Inflammatory macrophage treated with lipopolysaccharide for 4 hours (primary cell): ENCODE data around the gene DIDO1.

Experiments
- DNase-seq: peaks from one replicate; pipeline ENCODE4 v3.0.0-alpha.2; 2020

Gene DIDO1

DNA sequence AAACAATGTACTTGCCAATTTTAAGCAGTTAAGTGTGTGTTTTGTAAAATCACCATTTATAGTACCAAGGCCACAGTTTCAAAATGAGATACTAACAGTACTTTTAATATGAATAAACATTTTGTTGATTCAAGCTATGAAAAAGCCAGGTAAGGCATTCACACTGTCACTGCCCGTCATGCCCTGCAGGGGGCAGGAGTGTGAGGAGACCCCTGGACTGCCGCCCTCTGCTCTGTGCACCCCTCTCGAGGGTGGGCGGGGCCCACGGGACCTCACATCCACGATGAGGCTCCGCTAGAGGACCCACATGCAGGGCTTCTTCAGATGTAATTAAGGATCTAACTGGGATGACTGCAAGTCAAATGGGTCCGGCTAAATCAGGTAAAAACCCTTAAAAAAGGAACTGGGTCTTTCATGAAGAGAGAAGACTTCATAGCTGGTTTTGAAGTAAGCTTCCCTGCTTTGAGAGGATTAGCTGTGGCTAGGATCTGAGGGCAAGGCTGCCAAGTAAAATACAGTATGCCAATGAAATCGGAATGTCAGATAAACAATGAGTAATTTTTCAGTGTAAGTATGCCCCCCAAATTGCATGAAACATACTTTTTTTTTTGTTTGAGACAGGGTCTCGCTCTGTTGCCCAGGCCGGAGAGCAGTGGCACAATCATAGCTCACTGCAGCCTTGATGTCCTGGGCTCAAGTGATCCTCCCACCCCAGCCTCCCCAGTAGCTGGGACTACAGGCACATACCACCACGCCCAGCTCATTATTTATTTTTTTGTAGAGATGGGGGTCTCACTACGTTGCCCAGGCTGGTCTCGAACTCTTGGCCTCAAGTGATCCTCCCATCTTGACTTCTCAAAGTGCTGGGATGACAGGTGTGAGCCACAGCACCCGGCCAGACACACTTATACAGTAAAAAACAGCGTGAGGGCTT is 18.7 kb downstream of the DIDO1 start:
- DNase-seq = no peak

GRCh38 chr20:62906647-62907375 is 19.5 kb downstream of the DIDO1 start:
- DNase-seq = no peak

DNA sequence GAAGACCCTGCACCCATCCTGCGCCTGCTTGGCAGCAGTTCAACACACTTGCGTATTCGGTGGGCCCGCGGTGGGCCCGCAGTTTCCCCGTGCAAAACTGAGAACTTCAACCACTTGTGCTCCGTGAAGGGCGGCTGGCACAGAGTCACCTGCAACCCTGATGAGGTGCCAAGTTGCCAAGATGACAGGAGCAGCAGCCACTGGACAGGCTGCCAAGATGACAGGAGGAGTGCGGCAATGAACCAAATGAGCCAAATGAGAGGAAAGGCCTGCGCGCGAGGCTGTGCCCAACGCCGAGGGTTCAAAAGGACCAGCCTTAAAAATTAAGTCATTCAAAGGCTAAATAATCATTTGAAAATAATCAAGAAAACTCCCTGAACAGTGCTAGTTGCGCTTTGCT is 20.1 kb downstream of the DIDO1 start:
- no peak for DNase-seq

DNA sequence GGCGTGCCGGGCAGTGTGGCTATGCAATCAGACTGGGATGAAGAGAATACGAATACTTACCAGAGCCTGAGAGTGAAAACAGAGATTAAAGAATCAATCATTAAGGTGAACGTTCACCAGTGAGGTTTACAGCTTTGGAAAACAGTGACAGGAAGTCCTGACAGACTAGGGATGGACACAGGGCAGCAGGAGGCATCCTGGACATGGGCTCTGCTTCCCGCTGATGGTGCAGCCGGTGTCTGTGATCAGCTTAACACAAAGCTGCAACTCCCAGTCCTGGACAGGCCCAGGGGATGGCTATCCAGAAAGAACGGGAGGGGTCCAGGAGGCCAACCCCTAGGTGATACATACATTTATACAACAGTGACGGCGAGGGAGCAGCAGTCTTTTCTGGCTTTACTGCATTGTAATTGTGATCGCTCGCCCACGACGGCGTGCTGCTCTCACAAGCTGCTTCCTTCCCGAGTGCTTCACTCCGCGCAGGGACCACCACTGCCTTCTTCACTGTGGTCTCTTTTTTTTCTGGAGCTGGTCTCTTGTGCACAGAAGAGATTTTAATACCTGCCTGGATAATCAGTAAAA is 20.7 kb downstream of the DIDO1 start:
- DNase-seq = no peak

- no peak for DNase-seq
Observed at GRCh38 chr20:62902926-62903615, 23.2 kb downstream of the DIDO1 start.

DNA sequence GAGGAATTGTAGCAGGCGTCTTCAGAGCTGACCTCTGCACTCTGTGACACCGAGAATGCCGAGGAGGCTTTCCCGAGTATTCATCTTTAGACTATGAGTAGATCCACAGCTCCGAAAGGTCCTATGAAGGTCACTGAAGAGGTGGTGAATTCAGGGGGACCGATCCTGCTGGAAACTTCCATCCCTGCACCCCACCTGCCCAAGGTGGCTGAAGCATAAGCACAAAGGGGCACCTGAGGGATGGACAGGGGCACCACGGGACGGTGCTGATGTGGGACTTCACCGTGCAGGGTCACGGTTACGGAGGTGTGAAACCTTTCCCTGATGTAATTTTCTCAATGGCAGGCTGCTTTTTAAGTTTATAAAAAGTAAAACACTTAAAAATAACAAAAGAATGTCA is 24.4 kb downstream of the DIDO1 start:
- no peak for DNase-seq

DNA sequence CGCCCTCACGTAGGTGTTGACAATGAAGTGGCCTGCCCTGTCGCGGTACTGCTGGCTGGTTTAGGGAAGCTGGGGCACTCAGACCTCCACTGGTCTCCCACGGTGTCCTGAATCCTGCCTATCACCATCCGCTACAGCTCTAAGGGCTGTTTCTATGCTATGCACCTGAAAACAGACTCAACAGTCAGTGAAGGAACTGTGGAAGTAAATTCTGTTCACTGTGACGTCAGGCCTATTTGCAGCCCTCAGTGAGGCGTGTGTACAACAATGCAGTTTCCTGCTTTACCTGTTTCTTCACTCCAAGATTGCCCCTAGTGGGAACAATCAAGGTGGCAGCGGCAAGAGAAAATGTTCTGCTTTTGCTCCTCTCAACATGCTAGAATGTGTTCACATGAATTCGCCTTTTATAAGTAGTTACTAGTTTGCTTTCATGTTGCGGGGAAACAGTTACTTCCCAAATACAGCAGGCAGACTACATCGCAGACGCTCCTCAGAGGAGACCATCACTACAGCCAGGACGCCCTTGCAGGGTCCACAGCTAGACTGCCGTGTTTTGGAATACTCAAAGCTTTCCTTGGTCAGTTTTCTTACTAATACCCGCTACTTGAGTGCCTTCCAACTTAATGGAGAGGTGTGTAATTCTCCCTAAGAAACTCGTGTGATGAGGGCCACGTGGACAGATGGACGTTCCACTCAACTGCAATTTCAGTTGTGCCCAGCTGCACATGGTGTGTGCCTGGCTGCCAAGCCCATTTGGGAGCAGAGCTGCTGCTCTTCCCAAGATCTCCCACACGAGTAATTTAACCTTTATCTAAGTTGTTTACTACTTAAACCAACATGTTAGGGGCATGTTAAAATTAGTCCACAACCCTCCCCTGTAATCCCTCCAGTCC is 25.4 kb downstream of the DIDO1 start:
- DNase-seq = no peak

GRCh38 chr20:62900052-62900691 is 26.1 kb downstream of the DIDO1 start:
- peak; percentile 55 for DNase-seq

DNA sequence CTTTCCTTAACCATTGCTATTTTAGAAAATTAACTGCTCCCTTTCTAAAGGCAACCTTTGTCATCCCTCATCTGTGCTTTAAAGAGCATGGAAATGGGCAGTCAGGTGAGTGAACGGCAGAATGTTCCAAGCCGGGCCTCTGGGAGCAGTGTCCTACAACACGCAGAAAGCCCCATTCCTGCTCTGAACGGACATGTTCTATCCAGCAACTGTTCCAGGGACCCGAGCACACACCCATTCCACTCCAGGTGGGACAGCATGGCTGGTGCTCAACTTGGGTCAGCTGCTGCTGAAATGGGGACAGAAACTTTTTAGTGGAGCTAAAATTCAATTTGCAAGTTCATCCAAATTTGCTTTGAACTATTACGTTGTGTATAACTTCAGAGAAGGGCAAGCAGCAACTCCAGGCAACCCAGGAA is 26.7 kb downstream of the DIDO1 start:
- DNase-seq = no peak

GRCh38 chr20:62898970-62899632 is 27.2 kb downstream of the DIDO1 start:
- DNase-seq = no peak

DNA sequence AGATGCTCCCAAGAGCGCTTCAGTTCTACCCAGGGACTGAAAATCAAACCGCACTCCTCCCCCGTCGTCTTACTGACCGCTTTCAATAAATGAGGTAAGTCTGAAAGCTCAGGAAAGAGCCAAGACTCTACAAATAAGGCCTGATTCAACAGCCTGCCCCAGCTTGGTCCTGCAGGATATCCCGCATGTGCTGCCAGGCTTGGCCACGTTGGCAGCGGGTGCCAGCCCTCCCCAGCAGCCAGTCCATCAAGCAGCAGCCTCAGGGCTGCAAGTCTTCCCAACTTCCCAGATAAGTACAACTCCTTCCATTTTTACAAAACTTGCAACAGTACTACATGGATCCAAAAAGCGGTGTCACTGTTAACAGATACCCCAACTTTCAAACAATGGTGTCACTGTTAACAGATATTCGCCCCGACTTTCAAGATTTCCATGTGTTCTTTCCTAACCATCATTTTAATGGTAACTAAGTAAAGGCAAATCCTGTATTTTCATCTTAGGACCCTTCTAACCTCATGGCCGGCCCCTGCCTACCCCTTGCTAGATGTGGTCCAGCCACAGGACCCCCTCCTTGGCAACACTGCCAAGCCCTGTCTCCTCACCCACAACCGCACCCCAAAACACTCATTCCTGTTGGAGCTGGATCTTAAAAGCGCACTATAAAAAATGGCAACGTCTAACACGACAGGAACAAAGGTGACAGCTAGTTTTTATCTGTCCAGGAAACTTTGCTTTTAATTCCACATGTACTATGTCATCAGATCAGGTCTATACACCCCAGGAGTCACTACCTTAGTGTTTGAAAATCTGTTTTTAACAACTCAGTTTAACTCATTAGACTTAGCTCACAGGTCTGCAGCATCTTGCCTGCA is 28.0 kb downstream of the DIDO1 start:
- DNase-seq = no peak

DNA sequence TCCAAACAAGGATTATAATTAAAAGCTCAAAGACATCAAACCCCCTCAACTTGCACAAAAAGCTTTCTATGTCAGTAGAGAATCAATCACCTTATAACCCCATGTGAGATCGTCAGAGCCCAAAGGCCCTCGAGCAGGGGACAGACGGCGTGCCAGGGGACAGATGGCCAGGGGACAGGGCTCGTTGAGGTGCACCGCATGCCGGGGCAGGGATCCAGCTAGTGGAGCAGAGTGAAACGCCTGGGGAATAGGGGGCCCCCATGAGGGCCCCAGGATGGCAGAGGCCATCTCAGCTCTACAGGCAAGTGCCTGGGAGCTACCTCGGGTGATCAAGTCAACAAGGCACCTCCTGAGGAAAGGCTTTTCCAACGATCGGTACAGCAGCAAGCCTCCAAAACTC is 28.6 kb downstream of the DIDO1 start:
- no peak for DNase-seq

DNA sequence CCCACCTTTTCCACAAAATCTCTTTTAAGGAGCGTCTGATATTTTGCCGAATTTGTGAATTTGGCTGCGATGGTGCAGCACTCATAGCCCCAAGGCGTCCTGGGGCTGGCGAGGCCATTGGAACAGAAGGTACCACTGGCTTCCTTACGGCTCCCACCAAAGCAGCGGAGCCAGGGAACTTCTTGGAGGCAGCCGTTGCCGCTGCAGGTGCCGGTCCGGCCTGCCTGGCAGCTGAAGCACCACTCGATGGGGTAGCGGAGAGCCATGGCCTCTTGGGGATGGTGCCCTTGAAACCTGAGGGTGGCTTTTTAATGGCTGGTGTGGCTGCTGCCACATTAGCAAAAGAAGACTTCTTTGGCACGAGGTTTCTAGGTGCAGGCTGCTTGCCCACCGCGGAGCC is 29.8 kb downstream of the DIDO1 start:
- no peak for DNase-seq

GRCh38 chr20:62895539-62895938 is 30.8 kb downstream of the DIDO1 start:
- DNase-seq = no peak

DNA sequence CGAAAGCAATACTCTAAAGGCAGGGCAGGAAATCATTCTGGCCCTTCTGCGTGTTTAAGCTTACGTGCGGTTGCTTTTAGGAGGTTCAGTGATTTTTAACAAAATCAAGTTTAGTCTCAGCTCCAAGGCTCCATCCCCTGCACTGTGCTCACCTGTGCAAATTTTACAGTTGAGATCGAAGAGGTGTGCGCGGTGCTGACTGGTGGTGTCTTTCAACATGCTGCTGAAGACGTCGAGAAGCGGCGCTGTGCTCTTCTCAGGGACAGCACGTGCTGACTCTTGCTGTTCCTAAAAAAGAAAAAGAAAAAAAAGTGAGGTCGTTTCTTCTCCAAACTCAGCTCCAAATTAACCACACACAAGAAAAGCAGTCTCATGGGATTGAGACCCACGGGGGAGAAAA is 32.0 kb downstream of the DIDO1 start:
- DNase-seq = no peak

DNA sequence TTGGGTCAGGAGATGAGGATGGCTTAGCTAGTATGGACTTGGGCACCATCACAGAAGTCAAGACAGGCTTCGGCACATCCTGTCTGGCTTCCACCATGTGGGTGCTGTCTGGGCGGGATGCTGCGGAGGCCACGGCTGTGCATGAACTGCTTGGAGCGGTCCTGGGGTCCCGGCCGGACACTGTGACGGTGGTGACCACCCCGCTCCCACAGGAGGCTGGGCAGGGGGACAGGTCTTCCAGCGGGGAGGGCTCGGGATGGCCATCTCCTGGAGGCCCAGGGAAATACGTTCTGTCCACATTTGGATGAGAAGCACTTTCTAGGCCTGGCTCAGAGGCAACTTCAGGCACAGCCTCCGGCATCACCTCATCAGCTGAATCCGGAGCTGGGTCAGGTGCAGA is 32.6 kb downstream of the DIDO1 start:
- no peak for DNase-seq

DNA sequence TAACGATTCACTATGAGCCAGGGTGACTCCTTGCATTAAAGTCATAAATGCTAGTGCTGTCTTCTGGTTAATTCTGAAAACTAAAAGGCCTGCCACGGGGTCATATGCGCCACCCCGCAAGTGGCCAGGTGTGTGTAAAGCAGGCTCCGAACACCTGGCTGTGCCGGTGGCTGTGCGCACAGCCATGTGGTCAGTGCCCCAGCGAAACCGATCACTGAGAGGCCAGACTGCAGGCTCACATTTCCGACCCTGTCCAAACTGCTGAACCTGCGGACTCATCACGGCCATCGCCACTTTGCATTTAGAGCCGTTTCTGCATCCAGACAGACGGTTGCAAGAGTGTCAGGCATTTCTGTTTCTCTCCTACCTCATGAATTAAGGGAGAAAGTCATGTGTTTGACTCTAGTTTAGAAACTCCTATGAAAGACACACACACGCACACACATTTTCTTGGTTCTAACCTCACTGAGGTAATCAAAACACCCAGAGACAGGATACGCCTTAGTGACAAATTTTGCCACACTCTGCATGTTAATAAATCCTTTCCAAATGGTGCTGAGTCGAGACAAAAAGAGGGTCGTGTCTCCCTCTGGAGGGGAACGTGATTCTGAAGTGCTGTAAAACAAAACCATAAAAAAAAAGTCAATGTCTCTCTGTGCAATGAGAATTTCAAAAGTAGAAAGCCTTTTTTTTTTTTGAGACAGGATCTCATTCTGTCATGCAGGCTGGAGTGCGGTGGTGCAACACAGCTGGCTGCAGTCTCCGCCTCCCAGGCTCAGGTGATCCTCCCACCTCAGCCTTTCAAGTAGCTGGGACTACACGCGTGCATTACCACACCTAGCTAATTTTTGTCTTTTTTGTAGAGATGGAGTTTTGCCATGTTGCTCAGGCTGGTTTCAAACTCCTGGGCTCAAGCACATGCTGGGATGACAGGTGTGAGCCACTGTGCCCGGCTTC is 33.7 kb downstream of the DIDO1 start:
- no peak for DNase-seq

GRCh38 chr20:62891111-62891510 is 35.2 kb downstream of the DIDO1 start:
- DNase-seq = peak; percentile 22

DNA sequence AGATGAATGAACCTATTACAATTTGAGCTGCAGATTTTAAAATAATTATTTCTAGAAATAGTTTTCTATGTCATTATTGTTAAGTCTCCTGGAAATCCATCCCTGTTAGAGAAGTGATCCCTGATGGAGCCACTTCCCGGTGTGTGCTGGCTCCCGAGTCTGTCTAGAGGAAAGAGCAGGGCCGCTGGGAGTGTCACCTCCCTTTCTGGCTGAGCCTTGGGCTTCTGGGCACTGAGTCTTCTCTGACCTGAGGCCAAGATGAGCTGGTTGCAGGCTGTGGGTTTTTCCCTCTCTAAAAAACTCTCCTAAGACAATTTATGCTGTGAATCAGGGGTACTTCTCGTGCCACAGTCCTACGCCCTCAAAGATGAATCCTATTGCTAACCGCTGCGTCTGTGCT is 35.9 kb downstream of the DIDO1 start:
- DNase-seq = no peak
